GM18868 (cell line): Measurements from ENCODE around the gene GPR31.
A peak's percentile ranks its signal among the peaks of the same experiment; 100 is the strongest.
"Not testable (repeated sequence)": the region's sequence is repeated elsewhere in the genome, so short reads cannot be mapped to it uniquely, and the experiment has no call there.

ENCODE experiments used
- ATAC-seq: cut with Tn5 transposase; IDR thresholded peaks from one replicate; pipeline ENCODE4 v1.9.1; 2021; ENCODE audit warnings: mild to moderate bottlenecking, moderate library complexity; ENCODE audit not compliant: unreplicated experiment

The GPR31 gene, protein sequence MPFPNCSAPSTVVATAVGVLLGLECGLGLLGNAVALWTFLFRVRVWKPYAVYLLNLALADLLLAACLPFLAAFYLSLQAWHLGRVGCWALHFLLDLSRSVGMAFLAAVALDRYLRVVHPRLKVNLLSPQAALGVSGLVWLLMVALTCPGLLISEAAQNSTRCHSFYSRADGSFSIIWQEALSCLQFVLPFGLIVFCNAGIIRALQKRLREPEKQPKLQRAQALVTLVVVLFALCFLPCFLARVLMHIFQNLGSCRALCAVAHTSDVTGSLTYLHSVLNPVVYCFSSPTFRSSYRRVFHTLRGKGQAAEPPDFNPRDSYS

DNA sequence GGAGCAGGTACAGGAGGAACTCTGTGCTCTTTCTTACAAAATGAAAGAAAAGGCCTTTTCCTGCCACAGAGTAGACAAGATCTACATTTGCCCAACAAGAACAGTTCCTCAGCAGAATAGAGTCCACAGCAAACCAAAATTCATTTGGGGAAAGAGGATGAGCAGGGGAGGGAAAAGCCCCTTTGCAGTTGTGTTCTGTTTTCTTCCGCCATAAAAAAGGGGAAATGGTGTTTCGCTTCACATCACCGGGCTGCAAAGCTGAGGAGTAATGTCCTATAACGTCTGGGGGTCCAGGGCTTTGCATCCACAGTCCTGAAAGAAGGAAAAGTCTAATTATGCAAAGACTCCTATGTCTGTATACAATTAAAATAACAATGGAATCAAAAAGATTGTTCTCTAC is at the start of gene GPR31:
TSS of gene GPR31 (minus strand) at position 118 of the 400 bp plus-strand sequence. CDS start 149 bp downstream, outside the sequence.
- no peak for ATAC-seq

- no peak for ATAC-seq
Measured at GRCh38 chr6:167207527-167207926, 49.7 kb upstream of the GPR31 start.

DNA sequence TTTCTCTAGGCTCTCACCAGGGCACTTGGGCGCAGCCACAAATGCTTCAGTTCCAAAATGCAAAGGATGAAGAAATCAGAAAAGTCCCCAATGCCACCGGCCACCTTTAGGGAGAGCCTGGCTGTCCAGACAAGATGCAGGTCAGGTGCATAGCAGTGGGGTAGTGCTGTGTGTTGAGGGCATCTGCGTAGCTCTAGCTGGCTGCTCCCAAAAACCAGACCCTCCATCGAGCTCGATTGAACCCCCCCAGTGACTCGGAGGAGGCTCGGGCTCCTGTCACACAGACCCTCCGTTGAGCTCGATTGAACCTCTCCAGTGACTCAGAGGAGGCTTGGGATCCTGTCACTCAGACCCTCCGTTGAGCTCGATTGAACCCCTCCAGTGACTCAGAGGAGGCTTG is 47.5 kb upstream of the GPR31 start:
- ATAC-seq, result not testable (repeated sequence)

GRCh38 chr6:167204059-167204348 is 46.2 kb upstream of the GPR31 start:
- not testable (repeated sequence) for ATAC-seq

DNA sequence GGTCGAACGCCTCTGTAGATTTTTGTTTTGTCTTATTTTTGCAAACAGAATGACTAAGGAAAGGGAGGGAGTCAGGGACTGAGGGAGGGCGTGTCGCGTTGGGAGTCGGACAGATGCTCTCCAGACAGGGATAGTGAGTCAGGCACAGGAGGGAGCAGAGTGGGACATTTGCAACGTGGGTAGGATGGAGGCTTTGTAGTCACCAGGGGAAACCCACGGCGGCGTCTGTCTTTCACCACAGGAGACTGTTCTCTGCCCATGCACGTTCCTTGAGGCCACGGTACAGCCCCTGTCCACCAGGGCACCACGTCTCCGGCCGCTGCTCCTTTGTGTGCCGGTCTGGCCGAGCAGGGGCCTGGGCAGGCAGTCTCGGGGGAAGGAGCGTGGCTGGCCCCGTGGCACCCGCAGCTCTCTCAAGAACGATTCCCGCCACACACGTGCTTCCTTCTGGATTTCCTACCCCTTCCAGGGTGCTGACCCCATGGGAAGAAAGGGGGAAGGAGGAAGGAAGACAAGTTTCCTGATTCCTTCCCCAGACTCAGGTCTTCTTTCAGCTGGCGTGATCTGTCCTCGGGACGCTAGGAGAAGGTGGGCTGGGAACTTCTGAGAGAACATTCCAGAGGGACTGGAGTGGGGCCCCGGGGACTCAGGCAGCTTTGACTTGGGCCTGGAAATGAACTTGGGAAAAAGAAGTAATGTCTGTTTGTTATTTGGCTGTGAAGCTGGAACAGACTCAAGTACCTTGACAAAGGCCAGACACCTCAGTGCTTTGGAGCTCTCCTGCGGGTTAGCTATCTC is 45.7 kb upstream of the GPR31 start:
- ATAC-seq, result not testable (repeated sequence)

DNA sequence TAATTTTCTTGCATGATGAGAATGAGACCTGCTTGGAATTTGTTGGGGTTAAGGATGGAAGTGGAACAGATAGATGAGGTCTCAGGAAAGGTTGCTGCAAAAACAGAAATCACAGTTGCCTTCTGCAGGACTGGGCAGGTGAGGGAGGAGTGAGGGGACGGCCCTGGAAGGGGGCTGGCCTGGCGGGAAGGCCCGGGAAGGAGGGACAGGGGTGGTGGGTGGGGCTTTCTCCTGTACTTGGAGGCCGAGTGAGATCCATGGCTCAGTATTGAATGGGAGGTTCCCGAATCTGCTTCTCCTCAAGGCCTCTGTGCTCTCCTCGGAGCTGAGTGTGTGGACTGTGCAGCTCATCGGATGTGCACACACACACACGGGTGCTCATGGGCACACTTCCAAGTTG is 44.8 kb upstream of the GPR31 start:
- ATAC-seq, result not testable (repeated sequence)

DNA sequence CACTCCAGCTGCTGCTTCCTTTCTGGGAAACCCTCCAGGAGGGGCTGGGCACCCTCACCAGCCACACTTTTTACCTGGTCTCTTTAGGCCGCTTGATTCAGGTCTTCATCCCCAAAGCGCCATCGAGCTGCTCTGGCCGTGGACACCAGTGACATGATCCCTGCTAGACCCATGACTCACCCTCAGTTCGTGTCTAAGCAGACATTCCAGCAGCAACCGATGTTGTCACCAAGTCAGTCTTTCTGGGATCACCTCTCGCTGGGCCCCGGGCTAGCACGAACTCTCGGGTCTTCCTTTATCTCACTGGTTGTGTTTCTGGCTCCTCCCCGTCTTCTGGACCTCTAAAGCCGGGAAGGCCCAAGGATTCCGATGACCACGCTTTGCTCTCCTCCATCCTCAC is 43.0 kb upstream of the GPR31 start:
- ATAC-seq, result no peak

DNA sequence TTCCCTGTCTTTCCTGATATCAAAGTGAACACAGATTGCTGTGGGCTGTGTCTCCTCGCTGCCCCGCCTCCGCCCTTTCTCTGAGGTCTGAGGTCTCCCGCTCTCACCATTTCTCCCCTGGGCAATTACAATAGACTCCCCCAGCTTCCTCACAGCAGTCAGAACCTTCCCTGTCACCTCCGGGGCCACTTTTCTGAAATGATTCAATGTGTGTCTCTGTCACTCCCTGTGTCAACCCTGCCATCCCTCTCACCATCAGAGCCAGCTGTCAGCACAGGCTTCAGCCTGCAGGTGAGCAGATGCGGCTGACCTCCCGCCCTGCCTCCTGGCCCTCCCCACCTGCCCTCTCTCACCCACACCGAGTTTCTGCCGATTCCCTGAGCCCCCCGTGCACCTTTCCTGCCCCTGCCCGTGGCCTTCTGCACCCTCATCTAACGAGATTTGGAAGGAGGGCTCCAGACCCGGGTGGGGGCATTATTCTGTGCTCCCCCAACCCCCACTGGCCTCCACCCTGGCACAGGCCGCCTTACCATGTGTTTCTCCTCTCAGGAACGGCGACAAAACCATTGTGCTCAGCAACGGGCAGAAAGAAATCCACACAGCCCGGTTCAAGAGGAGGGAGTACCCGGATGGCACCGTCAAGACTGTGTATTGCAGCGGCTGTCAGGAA is 38.3 kb upstream of the GPR31 start:
- ATAC-seq, result not testable (repeated sequence)

DNA sequence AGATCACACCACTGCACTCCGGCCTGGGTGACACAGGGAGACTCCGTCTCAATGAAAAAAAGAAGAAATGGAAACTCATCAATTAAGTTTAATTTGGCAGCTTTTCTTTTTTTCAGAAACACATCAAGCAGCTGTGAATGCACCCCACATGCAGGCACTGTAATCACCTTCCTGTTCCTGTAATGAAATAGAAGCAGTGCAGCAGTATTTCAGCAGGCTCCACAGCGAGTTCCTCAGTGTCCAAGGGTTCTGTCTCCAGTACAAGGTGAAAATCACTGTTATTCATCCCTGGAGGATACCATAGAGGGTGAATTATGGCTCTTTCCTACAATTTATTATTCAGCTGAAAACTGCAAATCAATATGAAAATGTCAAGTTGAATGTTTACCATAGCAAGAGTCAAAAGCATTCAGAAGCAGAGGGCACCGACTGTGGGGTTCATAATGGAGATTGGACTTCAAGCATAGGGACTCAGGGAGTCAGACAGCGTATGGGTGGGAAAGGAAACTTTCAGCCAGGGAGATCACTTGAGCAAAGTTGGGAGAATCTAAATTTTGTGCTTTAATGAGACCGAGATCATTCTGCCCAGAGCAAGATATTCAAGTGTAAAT is 35.8 kb upstream of the GPR31 start:
- ATAC-seq, result not testable (repeated sequence)

DNA sequence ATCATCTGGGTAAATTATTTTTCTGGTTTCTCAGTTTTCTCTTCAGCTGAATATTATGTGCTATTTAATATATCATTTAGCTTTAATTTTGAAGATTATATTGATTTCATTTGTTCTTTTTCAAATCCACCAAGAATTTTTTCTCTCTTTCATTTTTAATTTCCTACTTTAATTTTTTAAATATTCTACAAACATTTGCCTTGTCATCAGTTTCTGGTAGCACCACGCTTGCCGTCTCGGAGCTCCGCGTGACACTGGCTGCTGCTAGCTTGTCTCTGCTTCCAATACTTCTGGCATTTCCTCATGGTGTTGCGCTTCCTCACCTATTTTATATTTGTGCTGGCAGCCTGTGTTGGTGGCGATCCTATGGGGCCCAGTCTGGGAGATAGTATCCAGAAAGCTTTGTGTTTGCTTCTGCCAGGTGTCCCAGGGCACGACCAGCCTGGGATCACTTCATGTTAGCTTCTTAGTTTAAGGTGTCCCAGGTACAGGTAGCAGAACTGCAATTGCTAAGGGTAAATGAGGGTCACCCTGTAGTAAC is 33.3 kb upstream of the GPR31 start:
- not testable (repeated sequence) for ATAC-seq

DNA sequence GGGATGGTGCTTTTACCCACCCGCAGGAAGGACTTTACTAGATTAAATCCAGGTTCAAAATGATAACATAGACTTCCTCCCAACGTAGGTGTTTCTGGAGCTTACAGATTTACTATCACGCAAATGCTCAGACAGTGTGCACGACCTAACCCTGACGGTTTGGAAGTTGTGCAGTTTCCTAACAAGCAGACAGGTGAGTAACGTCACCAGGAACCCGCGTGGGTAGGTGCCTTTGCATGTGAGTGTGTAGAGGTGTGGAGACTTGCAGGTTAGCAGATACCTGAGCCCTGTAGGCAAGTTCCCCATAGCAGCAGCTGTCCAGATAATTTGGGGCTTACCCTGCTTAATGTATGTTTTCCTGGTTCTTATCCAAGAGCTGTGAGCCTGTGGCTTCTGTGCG is 29.5 kb upstream of the GPR31 start:
- not testable (repeated sequence) for ATAC-seq

DNA sequence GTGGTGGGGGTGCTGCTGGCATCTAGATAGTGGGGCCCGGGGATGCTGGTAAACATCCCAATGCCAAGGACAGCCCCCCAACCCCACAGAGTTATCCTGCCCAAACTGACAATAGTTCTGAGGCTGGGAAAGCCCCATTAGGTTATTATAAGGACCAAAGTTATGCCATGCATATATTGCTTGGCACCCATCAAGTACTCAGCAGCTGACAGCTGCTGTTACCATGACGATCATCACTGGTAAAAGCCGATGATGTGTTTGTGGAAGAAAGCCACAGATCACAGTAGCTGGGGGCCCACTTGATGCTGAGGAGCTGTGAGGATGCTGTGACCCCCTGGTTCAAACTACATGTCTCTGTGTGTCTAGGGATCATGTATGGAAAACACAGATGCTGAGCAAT is 27.3 kb upstream of the GPR31 start:
- not testable (repeated sequence) for ATAC-seq

DNA sequence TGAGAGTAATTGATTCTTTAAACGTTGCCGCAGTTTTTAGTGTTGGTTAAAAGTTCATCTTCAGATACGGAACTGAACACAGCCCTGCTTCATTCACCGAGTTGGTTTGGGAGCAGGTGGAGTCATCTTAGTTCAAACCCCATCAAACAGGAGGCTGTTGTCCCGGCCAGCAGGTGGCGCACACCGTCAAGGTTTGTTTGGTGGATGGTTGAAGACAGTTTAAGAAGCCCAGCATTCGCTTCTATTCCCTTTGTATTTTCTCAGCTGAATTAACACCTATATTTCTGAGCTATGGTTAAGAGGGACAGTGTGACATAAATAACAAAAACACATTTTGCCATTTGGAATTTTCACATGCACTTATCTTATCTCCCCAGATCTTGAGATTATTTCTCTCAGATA is 25.1 kb upstream of the GPR31 start:
- ATAC-seq, result peak; percentile 86

DNA sequence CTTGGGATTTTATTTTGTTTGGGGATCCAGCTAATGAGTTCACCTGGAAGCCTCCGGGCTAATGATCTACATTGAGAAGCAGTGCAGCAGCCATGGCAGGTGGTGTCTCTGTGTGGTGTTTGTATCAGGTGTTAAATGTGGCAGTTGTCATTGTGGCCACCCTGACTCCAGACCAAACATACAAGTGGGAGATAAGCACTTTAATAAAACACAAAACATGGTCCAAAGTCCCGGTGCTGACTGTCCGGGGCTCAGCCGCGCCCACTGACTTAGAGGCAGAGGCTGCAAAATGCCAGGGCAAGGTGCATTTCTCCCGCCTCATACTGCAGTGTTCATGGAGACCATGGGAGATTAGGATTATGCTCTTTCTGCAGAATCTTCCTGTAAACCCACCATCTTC is 23.6 kb upstream of the GPR31 start:
- ATAC-seq, result not testable (repeated sequence)

DNA sequence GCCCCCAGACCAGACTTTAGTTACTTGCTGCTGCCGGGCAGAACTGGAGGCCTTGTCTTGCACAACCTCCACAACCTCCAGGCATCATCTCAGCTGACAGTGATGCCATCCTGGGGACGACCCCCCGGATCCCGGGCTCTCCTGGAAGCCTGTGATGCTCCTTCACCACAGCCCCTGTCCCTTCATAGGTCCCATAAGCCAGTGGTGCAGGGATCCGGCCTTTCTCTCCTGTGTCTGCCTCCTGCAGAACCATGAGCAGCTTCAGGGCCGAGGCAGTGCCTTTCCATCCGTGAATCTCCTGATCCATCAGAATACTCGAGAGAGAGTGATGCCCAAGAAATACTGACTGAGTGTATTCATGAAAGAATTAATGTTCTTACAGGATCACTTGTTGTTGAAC is 22.3 kb upstream of the GPR31 start:
- ATAC-seq, result not testable (repeated sequence)

GRCh38 chr6:167178896-167179655 is 21.3 kb upstream of the GPR31 start:
- ATAC-seq, result not testable (repeated sequence)

DNA sequence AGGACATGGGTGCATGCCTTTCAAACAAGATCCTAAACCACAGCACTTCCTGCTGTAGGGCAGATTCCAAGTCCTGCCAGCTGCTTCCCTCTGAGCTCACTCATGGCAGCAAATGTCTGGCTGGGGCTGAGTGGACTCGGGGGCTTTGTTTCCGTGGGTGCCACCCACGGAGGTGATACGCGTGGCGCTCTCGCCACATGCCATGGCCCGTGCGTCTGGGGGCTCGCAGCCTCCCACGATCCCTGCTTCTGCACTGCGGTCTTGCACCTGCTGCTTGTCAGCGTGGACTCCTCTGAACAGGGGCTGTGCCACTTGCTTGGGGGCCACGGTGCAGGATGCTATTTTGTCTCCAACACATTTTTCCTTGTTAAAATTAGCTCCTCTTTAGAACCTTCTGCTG is 19.5 kb upstream of the GPR31 start:
- not testable (repeated sequence) for ATAC-seq

DNA sequence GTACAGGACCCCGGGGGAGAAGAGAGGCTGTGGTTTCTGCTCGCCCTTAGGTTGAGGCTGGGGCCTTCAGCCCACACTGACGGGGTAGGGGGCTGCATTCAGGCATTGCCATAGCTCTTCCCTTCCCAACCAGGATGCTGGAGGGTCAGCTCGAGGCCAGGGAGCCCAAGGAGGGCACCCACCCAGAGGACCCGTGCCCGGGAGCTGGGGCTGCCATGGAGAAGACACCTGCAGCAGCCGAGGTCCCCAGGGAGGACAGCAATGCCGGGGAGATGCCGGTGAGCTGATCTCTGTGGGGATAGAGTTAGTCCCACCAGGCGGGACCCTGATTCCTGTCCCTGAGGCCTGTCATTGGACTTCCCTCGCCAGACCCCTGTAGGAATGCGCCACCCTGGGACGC is 14.2 kb upstream of the GPR31 start:
- ATAC-seq, result not testable (repeated sequence)

- not testable (repeated sequence) for ATAC-seq
Measured at GRCh38 chr6:167171300-167171699, 13.5 kb upstream of the GPR31 start.

DNA sequence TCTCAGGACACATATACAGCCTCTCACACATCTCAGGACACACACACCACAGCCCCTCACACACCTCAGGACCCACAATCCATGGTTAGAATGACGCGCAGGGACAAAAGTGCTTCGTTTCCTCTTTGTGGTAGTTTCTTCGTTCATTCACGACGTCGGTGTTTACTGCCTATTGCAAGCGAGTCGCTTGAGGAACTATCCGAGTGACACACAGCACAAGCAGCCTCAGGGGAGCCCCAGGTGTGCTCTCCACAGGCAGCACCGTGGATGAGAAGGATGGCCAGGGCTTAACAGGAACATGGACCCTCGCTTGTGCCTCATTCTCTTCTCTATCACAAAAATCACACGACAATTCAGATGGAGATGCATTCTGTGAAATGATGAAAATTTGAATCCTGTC is 12.1 kb upstream of the GPR31 start:
- ATAC-seq, result not testable (repeated sequence)
